IMR-90 (cell line): Measurements from ENCODE around the gene RAB3GAP2. TPM values are rescaled to one million over a fixed set of nuclear protein-coding genes. Genes with fewer than 3 reads are reported as not detected.

Experiments
- ATAC-seq: fragments of 200-7000 bp; cut with Tn5 transposase; 2 replicates; pipeline ENCODE4 v1.9.1; 2020; ENCODE audit warnings: low read depth, mild to moderate bottlenecking, moderate library complexity
- BruUV-seq: library from RNA; stranded (reverse); fragments of 400-500 nt; replicated peaks from 2 replicates; lab custom pipeline; 2021; lab: Mats Ljungman, UMichigan
- CTCF ChIA-PET: fragments of 300-600 bp; formaldehyde crosslinking; extraction: SDS; loops from one replicate; lab custom pipeline; 2021; ENCODE audit warnings: antibody characterized with exemption; lab: Yijun Ruan, JAX
- POLR2A ChIA-PET: fragments of 300-600 bp; sonication (Branson Sonifier 250); formaldehyde crosslinking; loops from one replicate; lab custom pipeline; 2022; ENCODE audit warnings: antibody characterized with exemption; ENCODE audit not compliant: unreplicated experiment; lab: Charles Lee
- DNase-seq: peaks from one replicate; pipeline ENCODE4 v3.0.0; 2013
- H2AFZ ChIP-seq: replicated peaks from 2 replicates; pipeline ENCODE3; 2013; ENCODE audit warnings: low read length, mild to moderate bottlenecking; ENCODE audit not compliant: poor library complexity
- H2AK5ac ChIP-seq: 2 replicates; pipeline ENCODE4 v1.6.1; 2013; ENCODE audit warnings: low read depth, low read length, inconsistent platforms
- H2AK9ac ChIP-seq: replicated peaks from 2 replicates; pipeline ENCODE3; 2013; ENCODE audit warnings: mild to moderate bottlenecking, low read depth, low read length, moderate library complexity; ENCODE audit not compliant: poor library complexity
- H2BK120ac ChIP-seq: 2 replicates; pipeline ENCODE4 v1.6.1; 2013; ENCODE audit warnings: low read depth, low read length, inconsistent platforms
- H2BK15ac ChIP-seq: 3 replicates; pipeline ENCODE4 v1.6.1; 2013; ENCODE audit warnings: low read depth, low read length, inconsistent platforms
- H2BK20ac ChIP-seq: 2 replicates; pipeline ENCODE4 v1.6.1; 2013; ENCODE audit warnings: low read depth, mild to moderate bottlenecking, inconsistent platforms, low read length, moderate library complexity
- H2BK5ac ChIP-seq: 2 replicates; pipeline ENCODE4 v1.6.1; 2013; ENCODE audit warnings: mild to moderate bottlenecking, low read depth, low read length, inconsistent platforms; ENCODE audit not compliant: poor library complexity, severe bottlenecking
- H3K14ac ChIP-seq: replicated peaks from 2 replicates; pipeline ENCODE4 v1.6.1; 2013; ENCODE audit warnings: low read depth, low read length, inconsistent platforms
- H3K18ac ChIP-seq: 2 replicates; pipeline ENCODE4 v1.6.1; 2013; ENCODE audit warnings: low read depth, low read length, control low read depth
- H3K23ac ChIP-seq: 2 replicates; pipeline ENCODE4 v1.6.1; 2013; ENCODE audit warnings: low read depth, low read length, inconsistent platforms
- H3K27ac ChIP-seq: 2 replicates; pipeline ENCODE4 v1.5.1; 2013; ENCODE audit warnings: mild to moderate bottlenecking, control low read depth, low read length; ENCODE audit not compliant: insufficient read depth
- H3K27me3 ChIP-seq: 2 replicates; pipeline ENCODE4 v1.6.1; 2013; ENCODE audit warnings: low read length; ENCODE audit not compliant: control insufficient read depth, insufficient read depth
- H3K36me3 ChIP-seq: 2 replicates; pipeline ENCODE4 v1.6.1; 2013; ENCODE audit warnings: low read length, mixed read lengths; ENCODE audit not compliant: control insufficient read depth, insufficient read depth
- H3K4ac ChIP-seq: 2 replicates; pipeline ENCODE4 v1.6.1; 2013; ENCODE audit warnings: low read depth, low read length, inconsistent platforms
- H3K4me1 ChIP-seq: 2 replicates; pipeline ENCODE4 v1.6.1; 2013; ENCODE audit warnings: low read length, mixed read lengths; ENCODE audit not compliant: control insufficient read depth, insufficient read depth
- H3K4me2 ChIP-seq: 2 replicates; pipeline ENCODE4 v1.6.1; 2013; ENCODE audit warnings: low read depth, mild to moderate bottlenecking, control low read depth, low read length, moderate library complexity
- H3K4me3 ChIP-seq: 2 replicates; pipeline ENCODE4 v1.5.1; 2013; ENCODE audit warnings: low read depth, mild to moderate bottlenecking, control low read depth, low read length, moderate library complexity; ENCODE audit not compliant: insufficient read depth
- H3K56ac ChIP-seq: 2 replicates; pipeline ENCODE4 v1.6.1; 2013; ENCODE audit warnings: low read length, inconsistent platforms; ENCODE audit not compliant: insufficient read depth; ENCODE audit errors: extremely low read depth
- H3K79me1 ChIP-seq, 2 experiments: 2 replicates each; pipeline ENCODE4 v1.6.1; 2013; ENCODE audit warnings: low read length in 2 of 2, inconsistent platforms in 1 of 2, low read depth in 1 of 2
- H3K9ac ChIP-seq: 2 replicates; pipeline ENCODE4 v1.6.1; 2013; ENCODE audit warnings: low read depth, low read length, control low read depth
- H3K9me1 ChIP-seq: 2 replicates; pipeline ENCODE4 v1.6.1; 2013; ENCODE audit warnings: low read length, inconsistent platforms; ENCODE audit not compliant: insufficient read depth
- H3K9me3 ChIP-seq: 2 replicates; pipeline ENCODE4 v1.6.1; 2013; ENCODE audit warnings: low read length; ENCODE audit not compliant: control insufficient read depth, insufficient read depth
- H4K20me1 ChIP-seq: 2 replicates; pipeline ENCODE4 v1.6.1; 2013; ENCODE audit warnings: low read length, inconsistent platforms; ENCODE audit not compliant: insufficient read depth
- H4K5ac ChIP-seq: 2 replicates; pipeline ENCODE4 v1.6.1; 2013; ENCODE audit warnings: mild to moderate bottlenecking, low read depth, low read length, control low read depth
- H4K8ac ChIP-seq, 2 experiments: 2 replicates each; pipeline ENCODE4 v1.6.1; 2013; ENCODE audit warnings: low read depth in 2 of 2, low read length in 2 of 2, control low read depth in 1 of 2, inconsistent platforms in 1 of 2
- H4K91ac ChIP-seq: 2 replicates; pipeline ENCODE4 v1.6.1; 2013; ENCODE audit warnings: low read depth, low read length, inconsistent platforms; ENCODE audit not compliant: insufficient read depth
- BHLHE40 ChIP-seq: fragments of 150-350 bp; IDR thresholded peaks from 2 replicates; pipeline ENCODE4 v1.6.1; 2016; ENCODE audit warnings: mild to moderate bottlenecking, low read depth, low read length
- CEBPB ChIP-seq: IDR thresholded peaks from 2 replicates; pipeline ENCODE4 v1.6.1; 2012; ENCODE audit warnings: low read depth, low read length, improper control_type of control experiment
- MAFK ChIP-seq: IDR thresholded peaks from 2 replicates; pipeline ENCODE4 v1.6.1; 2012; ENCODE audit warnings: low read depth, low read length, improper control_type of control experiment
- MAZ ChIP-seq: IDR thresholded peaks from 2 replicates; pipeline ENCODE4 v1.6.1; 2012; ENCODE audit warnings: low read depth, mild to moderate bottlenecking, low read length, improper control_type of control experiment, moderate library complexity, borderline replicate concordance
- MXI1 ChIP-seq: IDR thresholded peaks from 2 replicates; pipeline ENCODE4 v1.6.1; 2012; ENCODE audit warnings: low read depth, mild to moderate bottlenecking, low read length, moderate library complexity, borderline replicate concordance
- POLR2A ChIP-seq: IDR thresholded peaks from 2 replicates; pipeline ENCODE4 v1.6.1; 2012; ENCODE audit warnings: mild to moderate bottlenecking, low read depth, low read length
- RFX5 ChIP-seq: IDR thresholded peaks from 2 replicates; pipeline ENCODE4 v1.8.0; 2012; ENCODE audit warnings: low read depth, mild to moderate bottlenecking, low read length, moderate library complexity
- SMC3 ChIP-seq: fragments of 150-350 bp; IDR thresholded peaks from 2 replicates; pipeline ENCODE4 v1.6.1; 2016; ENCODE audit warnings: low read depth, mild to moderate bottlenecking, antibody characterized with exemption, low read length, moderate library complexity
- WGBS, 2 experiments: methylation state at CpG; one replicate each; pipeline versions ENCODE4 v1.1.5 to v1.1.7; 2013; ENCODE audit warnings: missing lambda C conversion rate in 2 of 2; ENCODE audit not compliant: insufficient read length in 1 of 2; ENCODE audit errors: extremely low coverage in 2 of 2; 5-methylcytosine and 5-hydroxymethylcytosine counted together
- dilution Hi-C: fragments of 300-500 bp; cut with HindIII; formaldehyde crosslinking; loops from one replicate; pipeline ENCODE4 v1.14.3; 2018; ENCODE audit warnings: low sequenced_read_pairs; ENCODE audit not compliant: unreplicated experiment
- in situ Hi-C: fragments of 300-500 bp; cut with MboI; formaldehyde crosslinking; loops from 3 replicates; pipeline ENCODE4 v1.14.3; 2019; ENCODE audit warnings: low sequenced_read_pairs, inconsistent platforms, mixed read lengths
- intact Hi-C: fragments of 100-400 bp; cut with micrococcal nuclease; formaldehyde crosslinking; loops from 2 replicates; pipeline ENCODE4 v1.10.0; 2022
- polyA plus RNA-seq, 3 experiments: library from polyadenylated mRNA; depleted of rRNA; stranded (reverse); fragments of >200 nt; gene quantifications; 2 replicates each; pipeline ENCODE4 v1.2.3, GENCODE V29; 2012; ENCODE audit warnings: low replicate concordance in 1 of 3
- total RNA-seq: library from RNA; depleted of rRNA; stranded (reverse); fragments of >200 nt; gene quantifications from 2 replicates; pipeline ENCODE4 v1.2.3, GENCODE V29; 2012
- TF ChIP-seq, protein P1 (sequence below): fragments of 150-350 bp; IDR thresholded peaks from 2 replicates; pipeline ENCODE4 v1.6.1; 2017; ENCODE audit warnings: mild to moderate bottlenecking, antibody characterized with exemption, low read length, low read depth

RAB3GAP2 gene
- total and polyA plus RNA-seq, 2 of the 4 experiments (the other 2 are of a cell fraction) = 12.3 to 37.8 TPM

- 100% methylated on average over 1 of the region's 4 CpGs; no CpG with 5 or more reads in 1 of the 2 experiments for WGBS, 2 experiments
- POLR2A ChIA-PET = no interaction called here
- H3K27me3 ChIP-seq = no peaks in the 10 kb centered on the region
- TF ChIP-seq MXI1 (no peak), SMC3 (no peak), CEBPB (no peak), RFX5 (no peak), MAFK (no peak), POLR2A (no peak), MAZ (no peak), BHLHE40 (no peak)
- TF ChIP-seq, protein P1, sequence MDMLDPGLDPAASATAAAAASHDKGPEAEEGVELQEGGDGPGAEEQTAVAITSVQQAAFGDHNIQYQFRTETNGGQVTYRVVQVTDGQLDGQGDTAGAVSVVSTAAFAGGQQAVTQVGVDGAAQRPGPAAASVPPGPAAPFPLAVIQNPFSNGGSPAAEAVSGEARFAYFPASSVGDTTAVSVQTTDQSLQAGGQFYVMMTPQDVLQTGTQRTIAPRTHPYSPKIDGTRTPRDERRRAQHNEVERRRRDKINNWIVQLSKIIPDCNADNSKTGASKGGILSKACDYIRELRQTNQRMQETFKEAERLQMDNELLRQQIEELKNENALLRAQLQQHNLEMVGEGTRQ = no peak
- H3K9ac ChIP-seq = no peak overlapping the region
- no peak overlapping the region for H2BK20ac ChIP-seq
- intact Hi-C loops = no loop called here
- no peak overlapping the region for H4K5ac ChIP-seq
- H2BK15ac ChIP-seq = no peak overlapping the region
- H3K9me3 ChIP-seq = no peaks in the 10 kb centered on the region
- no peak overlapping the region for H2AFZ ChIP-seq
- no peak overlapping the region for H2AK9ac ChIP-seq
- CTCF ChIA-PET = interaction anchor here (0.6 kb wide), 1 partner anchor 36 kb away, joined by 6 read pairs; no protein-coding TSS in a partner anchor
- peaks cover 1% of the 10 kb centered on the region; the same call in 1 of the 2 replicates for H3K4me1 ChIP-seq
- H3K9me1 ChIP-seq = peaks cover 2% of the 10 kb centered on the region; the same call in 1 of the 2 replicates
- H3K4me2 ChIP-seq = no peak overlapping the region
- no peak overlapping the region for H3K4ac ChIP-seq
- no peak overlapping the region for H2AK5ac ChIP-seq
- no peak overlapping the region for H3K56ac ChIP-seq
- ATAC-seq = no peak
- H3K4me3 ChIP-seq = no peak overlapping the region
- no peak overlapping the region for H2BK120ac ChIP-seq
- peaks cover 17% of the 10 kb centered on the region; the same call in 1 of the 2 replicates for H4K20me1 ChIP-seq
- no peak overlapping the region for H2BK5ac ChIP-seq
- H3K23ac ChIP-seq = no peak overlapping the region
- dilution Hi-C loops = no loop called here
- no peak overlapping the region for H4K8ac ChIP-seq
- H3K36me3 ChIP-seq = peaks cover 13% of the 10 kb centered on the region
- H4K91ac ChIP-seq = no peak overlapping the region
- no TSS peak for BruUV-seq
- H3K79me1 ChIP-seq = peaks cover 41 to 48% of the 10 kb centered on the region in 2 experiments
- no peak overlapping the region for H3K27ac ChIP-seq
- in situ Hi-C loops = no loop called here
- H3K14ac ChIP-seq = no peak overlapping the region
- no peak for DNase-seq
- H3K18ac ChIP-seq = no peak overlapping the region
Observed at GRCh38 chr1:220227393-220227792, 44.9 kb downstream of the RAB3GAP2 start.
